Dedifferentiated amniotic fluid mesenchymal stem cell (primary cell): ENCODE results near the gene GGT1.
"Not testable (repeated sequence)": the region's sequence is repeated elsewhere in the genome, so short reads cannot be mapped to it uniquely, and the experiment has no call there.

Source experiments
- DNase-seq: peaks from one replicate; pipeline ENCODE4 v3.0.0-alpha.2; 2016; ENCODE audit errors: extremely low spot score

Gene GGT1

DNA sequence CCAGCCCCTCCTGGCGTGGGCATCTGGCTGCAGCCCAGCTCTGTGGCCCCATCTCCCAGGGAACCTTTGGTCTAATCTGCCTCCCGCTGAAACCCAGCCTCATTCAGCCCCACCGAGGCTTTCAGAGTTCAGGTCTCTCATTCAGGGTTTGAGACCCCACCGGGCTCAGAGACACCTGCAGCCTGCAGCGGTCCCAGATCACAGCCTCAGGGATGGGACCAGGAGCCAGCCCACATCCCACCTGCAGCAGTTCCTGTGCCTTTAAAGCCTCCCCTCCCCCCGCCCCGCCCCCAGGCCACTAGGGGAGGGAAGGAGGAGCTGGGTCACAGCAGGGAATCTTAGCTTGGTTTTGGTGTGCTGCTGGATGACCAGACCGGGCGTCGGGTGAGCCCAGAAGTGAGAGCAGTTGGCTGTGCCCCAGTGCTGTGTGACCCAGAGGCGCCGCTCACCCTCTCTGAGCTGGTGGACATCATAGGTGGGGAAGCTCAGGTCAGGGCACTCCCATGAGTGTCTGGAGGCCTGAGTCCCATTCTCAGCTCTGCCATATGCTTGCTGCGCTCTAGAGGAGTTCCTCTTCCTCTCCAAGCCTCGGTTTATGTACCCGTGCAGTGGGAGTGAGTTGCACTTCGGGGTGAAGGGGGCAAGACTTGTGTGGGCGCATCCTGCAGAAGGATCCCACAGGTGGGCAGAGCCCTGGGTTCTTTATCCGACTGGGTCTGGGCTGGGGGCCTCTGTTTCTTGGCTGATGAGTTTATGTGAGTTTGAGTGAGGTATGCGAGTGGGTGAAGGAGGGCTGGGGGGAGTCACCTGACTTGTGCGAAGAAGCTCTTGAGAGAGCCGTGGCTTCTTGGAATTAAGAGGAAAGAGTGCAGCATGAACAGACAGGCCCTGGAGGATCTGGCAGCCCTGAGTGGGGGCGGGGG lies at the start of gene GGT1:
Gene GGT1, plus strand, starts transcription at position 347 of the 923 bp plus-strand sequence. CDS start 7,889 bp downstream, outside the sequence.
- DNase-seq: not testable (repeated sequence)

DNA sequence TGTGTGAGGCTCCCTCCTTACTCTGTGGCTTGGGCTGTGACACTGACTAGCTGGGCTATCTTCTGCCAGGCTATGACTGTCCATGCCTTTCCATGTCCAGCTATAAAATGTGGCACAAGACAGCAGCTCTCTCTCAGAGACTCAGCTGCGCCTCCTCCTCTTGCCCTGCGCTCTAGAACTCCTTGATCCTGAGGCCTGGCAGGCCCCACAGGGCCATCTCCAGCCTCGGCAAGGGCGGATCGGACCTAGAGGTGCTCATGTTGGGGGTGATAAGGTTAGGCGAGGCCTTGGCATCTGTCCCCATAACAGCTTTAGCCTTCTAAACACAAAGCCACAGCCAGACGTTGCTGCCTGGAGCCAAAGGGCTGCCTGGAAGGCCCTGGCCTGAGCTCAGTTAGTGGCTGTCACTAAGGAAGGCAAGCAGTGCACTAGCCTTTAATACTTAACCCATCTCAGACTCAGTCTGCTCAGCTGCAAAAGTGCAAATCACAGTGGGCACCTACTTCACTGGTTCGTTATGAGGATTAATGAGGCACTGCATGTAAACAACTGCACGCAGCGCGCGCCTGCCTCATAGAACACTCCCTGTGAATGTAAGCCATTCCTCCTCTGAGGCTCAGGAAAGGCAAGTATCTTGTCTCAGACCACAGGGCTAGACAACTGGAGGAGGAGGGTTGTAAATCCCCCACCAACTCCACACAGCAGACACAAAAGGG lies 49.2 kb upstream of the GGT1 start:
- DNase-seq: no peak

DNA sequence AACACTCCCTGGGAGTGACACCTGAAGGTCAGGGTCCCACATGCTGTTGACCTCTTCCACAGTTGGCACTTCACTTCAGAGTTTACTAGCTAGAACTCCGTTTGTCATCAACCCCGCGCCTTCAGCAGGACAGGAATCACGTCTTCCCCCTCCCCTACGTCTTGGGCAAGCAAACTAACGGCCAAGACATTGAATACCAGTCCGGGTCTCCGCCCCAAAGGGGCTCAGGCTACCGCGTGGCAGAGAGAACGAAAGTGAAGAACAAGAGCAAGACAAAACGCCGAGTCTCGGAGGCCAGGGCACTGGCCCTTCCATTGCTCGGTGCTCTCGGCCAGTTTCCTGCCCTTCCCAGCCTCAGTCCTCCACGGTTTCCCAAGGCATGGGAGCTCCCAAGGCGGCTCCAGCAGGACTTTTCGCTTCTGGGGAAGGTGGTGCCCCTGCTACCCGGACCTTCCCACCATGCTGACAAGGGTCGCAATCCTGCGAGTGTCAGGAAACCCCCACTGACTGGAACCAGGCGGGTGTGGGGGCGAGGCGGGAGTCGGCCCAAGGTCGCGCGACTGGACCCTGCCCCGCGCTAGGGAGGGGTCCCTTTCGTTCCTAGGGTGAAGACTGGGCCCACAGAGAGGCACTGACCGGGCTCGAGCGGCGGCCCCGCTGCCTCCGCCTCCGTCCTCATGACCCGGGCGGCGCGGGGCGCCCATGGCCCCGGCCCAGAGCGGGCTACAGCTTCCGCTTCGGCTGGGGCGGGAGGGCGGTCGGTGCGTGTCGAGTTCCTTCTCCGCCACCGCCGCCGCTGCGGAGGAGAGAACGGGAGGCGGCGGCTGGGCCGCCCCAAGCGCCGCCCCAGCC lies 48.5 kb upstream of the GGT1 start, which contains the start of gene GUCD1:
Gene GUCD1, minus strand, starts transcription at position 826 of the 852 bp plus-strand sequence. Its CDS starts 147 bp downstream, at position 679.
- peak; percentile 40 for DNase-seq

DNA sequence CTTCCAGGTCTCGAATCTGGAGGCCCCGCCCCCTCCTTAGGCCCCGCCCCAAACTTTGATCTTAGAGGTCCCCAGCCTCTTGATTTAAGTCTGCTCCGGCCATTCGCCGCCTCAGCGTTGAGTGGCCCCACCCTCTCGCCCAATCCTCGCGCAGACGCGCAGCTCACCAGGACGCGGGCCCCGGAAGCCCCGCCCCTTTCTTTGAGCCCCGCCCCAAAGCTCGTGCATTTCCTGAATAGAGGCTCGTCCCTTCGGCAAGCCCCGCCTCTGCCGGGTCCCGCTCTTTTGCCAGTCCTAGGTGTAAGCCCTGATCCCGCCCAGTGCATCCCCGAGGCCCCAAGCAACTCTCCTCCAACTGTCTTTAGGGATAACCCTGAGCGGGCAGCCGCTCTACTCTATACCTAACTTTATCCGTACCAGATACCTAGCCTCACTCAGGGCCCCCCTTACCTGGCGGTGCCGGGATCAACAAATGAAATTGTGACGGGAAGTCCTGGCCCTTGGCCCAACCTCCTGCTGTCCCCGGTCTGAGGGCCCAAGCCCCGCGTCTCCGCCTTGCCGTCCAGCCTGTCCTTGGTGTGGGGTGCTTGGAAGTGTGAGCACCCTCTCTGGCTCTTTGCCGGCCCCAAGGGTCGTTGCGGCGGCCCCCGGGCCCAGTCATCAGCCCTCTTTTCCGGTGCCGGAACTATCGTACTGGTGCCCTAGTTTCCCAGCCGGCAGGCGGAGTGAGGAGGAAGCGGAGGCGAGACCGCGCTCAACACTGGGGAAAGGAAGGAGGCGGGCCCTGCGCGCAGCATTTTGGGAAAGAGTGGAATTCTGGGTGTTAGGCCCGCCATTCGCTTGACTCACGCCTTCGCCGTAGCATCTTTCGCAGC lies 47.6 kb upstream of the GGT1 start, which contains the start of gene SNRPD3:
Gene SNRPD3, plus strand, starts transcription at position 835 of the 875 bp plus-strand sequence. CDS start 1,676 bp downstream, outside the sequence.
- peak; percentile 98 for DNase-seq

DNA sequence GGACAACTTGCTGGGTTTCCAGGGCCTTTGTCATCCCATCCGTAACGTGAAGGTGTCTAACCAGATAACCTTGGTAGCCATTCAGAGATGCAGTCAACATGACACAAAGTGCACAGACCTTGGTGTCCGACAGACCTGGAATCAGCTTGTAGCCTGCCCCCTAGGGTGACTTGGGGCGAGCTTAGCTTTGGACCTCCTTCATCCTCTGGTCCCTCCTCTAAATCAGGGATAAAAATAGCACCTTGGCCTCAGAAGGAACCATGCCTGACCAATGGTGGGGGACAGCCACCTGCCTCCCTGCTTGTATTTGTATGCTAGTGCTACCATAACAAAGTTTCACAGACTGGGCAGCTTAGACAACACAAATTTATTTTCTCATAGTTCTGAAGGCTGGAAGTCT lies 43.5 kb upstream of the GGT1 start:
- DNase-seq: no peak

DNA sequence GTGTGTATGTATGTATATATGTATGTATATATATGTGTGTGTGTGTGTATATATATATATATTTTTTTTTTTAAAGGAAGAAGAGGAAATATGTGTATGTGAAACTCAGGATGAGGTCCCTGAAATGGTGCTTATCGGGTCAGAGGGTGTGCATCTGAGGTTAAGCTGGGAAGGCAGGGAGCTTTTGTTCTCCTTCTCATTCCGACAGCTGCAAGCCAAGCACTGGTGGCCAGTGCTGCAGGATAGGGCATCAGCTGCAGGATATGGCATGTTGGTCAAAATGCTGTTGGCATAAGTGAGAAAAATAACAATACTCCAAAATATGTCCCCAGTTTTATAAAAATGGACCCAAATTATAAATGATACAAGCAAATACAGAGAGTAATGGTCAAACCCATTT lies 39.7 kb upstream of the GGT1 start:
- no peak for DNase-seq

DNA sequence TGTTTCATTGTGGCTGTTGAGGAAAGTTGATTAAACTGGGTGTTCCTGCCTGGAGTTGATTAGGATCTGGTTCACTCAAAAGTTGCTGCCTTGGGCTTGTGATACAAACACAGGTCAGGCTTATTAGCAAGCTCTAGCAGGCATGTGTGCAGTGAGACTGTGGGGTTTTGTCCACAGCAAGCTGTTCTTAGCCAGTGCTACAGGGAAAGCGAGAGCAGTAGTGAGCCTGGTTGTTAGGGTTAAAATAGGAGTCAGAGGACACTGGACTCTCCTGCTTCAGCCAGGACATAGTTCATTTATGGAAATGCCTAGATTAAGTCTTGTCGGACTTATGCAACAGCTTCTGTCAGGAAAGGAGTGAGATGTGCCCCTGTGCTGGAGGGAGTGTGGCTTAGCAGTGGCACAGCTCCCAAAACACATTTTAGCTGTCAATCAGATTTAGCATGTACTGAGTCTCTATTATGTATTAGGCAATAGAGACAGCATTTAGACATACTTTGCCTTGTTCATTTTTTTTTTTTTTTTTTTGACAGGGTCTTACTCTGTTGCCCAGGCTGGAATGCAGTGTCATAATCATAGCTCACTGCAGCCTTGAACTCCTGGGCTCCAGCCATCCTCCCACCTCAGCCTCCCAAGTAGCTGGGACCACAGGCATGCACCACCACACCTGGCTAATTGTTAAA lies 38.5 kb upstream of the GGT1 start:
- DNase-seq: no peak

DNA sequence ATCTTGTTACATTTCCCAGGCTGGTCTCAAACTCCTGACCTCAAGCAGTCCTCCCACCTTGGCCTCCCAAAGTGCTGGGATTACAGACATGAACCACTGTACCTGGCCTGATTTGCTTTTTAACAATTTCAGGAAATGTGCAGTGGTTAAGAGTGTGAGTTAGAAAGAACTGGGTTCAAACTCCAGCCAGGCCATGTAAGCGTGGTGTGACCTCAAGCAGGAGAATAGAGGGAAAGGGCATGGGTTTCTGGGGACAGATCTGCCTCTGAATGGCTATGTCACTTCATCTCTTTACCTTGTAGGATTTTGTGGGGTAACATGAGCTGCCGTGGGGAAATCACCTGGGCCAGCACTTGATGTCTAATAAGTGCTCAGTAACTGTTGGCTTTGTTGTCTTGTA lies 37.9 kb upstream of the GGT1 start:
- no peak for DNase-seq

DNA sequence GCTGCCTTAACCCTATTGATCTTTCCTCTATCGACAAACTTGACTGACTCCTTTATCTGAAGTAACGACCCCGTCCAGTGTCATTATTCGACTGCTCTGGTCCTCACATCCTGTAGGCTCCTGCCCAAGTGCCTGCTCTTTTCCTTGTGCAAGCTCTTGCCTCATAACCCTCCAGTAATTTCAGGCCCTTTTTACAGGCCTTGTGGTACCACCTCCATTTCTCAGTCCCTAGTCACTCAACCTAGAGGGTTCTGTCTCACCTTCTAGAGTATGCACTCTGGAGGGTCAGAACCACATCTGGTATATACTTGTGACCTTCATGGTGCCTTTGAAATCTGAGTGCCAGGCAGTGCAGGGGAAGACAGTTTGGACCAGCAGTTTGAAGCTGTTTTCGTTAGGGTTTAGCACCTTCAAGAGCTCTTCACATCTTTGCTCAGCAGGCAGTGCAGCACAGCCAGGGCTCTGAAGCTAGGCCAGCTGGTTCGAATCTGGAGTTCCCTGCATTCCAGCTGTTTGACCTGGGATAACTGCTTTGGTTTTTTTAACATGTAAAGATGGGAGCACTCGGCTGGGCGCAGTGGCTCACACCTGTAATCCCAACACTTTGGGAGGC lies 36.0 kb upstream of the GGT1 start:
- no peak for DNase-seq

DNA sequence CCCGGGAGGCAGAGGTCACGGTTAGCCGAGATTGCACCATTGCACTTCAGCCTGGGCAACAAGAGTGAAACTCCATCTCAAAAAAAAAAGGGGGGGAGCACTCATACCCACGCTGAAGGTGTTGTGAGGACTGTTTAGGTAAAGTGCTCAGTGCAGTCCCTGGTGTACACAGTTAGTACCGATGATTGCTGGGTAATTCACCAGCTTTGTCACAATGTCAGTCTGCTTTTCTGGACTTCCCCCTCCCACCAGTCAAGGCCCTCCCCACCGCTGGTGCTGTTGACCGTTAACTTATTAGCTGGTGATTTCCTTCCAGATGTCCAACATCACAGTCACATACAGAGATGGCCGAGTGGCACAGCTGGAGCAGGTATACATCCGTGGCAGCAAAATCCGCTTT lies 35.3 kb upstream of the GGT1 start:
- no peak for DNase-seq

DNA sequence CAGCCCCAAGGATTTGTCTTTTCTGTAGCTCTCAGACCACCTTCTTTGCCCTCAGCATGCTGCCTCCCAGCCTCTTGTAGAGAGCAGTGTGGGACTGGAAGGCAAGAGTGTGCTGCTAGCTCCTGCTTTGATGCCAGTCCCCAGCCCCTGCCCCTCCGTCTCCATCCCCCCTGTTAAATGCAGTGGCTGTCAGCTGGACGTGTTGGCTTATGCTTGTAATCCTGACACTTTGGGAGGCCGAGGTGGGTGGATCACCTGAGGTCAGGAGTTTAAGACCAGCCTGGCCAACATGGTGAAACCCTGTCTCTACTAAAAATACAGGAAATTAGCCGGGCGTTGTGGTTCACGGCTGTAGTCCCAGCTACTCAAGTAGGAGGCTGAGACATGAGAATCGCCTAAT lies 31.7 kb upstream of the GGT1 start:
- no peak for DNase-seq

DNA sequence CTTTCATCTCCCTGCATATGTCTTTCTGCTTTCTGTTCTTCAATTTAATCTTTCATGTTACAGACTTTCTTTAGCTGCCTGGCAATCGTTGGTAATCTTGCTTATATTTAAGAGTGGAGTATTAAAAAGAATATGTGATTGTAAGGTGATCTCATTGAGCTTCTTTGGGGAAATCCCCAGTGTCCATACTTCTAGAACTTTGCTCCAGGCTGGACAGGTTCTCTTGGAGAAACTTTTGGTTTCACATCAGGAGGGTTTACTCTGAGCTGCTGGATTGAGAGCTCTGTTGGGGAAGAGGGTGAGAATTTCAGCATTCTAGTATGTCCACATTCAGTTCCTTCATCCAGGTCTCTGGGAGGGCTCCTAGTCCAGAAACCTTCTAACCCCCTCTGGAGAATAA lies 26.2 kb upstream of the GGT1 start:
- no peak for DNase-seq

DNA sequence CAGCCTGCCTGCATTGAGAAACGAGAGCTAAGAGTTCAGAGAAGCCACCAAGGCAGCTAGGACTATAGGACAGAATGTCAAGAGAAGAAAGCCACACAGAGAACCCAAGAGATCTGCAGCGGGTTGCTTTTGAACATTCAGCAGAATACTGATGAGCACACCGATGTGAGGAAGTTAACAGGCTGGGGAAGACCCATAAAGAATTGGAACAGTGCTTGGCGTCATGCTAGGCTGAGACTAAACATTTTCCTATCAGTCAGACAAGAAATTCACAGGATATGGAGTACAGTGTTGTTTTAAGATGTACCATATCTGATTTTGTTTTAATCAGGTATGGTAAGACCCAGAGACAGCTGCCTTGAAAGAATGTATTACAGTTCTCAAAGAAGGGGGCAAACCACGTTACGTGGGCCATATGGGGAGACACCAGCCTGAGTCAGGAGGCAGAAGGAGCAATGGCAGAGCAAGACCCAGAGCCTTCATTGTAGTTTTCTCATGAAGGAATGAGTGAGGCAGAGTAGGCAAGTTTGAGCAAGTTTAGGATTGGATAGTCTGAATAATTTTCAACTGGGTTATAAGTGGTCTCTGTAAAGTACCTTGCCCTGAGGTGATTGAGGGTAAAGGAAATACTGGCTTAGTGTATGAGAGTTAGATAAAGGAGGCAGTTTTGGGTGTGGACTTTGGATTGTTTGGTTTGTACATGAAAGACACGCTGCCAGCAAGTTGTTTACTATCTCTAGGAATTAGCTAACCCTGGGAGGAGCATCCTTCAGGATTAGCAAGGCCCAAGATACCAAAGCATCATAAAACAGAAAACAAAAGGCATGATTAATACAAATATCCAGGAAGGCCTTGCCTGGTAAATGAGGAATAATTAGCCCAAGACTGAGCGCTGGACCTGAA lies 24.4 kb upstream of the GGT1 start:
- no peak for DNase-seq

DNA sequence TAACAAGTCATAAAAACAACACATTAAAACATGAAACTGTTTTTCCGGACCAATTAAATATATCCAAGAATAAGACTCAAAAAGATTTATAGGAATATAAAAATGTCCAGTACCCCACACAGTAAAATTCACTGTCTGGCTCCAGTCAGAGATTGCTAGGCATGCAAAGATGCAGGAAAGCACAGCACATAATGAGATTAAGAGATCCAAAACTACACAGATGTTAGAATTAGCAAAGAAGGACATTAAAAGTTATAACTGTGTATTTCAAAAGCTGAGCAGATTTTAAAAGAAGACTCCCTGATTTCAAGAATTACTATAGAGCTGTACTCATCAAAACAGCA lies 23.8 kb upstream of the GGT1 start:
- DNase-seq: no peak

DNA sequence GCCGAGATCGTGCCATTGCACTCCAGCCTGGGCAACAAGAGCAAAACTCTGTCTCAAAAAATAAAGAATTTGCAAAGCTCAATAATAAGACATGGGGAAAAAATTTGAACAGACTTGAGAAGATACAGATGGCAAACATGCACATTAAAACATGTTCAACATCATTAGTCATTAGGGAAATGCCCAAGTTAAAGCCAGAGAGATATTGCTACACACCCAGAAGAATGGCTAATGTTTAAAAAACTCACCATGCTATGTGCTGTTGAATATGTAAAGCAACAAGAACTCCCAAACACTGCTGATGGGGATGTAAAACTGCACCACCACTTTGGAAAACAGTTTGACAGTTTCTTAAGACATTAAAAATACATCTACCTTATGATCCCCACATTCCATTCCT lies 22.7 kb upstream of the GGT1 start:
- DNase-seq: peak; percentile 64

DNA sequence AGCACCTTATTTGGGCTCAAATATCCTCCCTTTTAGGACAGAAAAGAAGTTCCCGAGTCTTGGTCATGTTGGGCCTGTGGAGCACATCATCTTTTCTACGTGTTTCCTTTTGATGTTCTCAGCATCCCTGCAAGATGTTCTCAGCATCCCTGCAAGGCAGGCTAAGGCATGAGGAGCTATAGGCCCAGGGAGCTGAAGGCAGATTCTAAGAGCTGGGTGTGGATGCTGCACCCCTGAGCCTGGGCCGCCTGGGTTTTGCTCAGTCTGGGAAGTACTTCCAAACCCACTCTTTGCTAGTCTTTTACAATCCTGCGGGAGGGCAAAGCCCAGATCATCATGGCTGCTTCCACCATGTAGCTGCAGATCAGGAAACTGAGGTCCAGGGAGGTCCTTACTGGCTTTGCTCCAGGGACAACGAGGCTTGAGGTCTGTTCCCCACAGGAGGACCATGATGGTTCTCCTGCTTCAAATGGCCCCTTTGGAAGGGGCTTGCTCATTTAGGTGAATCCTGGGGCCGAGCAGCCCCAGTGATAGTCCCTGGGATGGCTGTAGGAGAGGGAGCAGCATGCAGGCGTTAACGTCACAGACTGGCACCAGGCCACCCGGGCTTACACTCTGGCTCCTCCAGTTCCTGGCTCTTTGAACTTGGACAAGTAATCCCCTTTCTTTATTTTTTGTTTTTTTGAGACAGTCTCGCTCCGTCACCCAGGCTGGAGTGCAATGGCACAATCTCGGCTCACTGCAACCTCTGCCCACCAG lies 20.8 kb upstream of the GGT1 start:
- no peak for DNase-seq

DNA sequence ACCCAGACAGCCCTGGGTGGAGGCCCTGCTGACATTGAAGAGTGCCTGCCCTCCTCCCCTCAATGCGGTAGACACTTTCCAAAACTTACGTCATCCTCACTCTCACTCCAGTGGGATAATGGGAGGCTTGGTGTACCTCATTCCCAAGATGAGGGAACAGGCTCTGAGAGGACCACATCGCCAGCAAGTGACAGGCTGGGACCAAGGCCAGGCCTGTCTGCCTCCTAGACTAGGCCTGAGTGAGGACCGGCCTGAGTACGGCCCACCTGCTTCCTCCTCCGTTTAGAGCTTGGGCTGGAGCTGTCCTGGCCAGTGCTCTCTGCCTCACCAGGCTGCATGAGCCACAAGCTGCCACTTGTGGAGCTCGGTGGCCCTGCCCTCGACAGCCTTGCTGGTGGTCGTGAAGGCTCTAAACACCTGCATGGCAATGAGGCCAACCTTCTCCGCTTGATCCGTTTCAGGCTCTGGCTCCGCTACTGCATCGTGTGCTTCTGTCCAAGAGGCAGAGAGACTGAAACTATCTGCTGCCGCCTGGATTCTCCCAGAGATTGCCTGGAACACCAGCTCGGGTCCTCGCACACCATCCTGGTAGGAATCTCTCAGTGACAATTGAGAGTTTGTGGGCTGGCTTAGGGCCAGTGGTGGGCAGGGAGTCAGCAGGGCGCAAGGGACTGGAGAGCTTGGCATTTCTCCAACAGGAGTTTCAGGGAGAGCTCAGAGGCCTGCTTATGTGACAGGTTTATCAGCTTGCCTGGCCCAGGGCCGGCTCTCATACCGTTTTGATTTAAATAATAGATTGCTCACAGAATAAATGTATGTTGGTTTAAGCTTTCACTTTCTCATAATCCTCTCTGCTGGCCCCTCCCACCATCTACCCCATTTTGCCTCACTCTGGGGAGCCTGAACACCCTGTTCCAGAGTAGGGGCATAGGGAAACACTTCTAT lies 19.5 kb upstream of the GGT1 start:
- DNase-seq: no peak
